Superior temporal gyrus (tissue), 1 donor: ENCODE results near the gene VAV2.

ENCODE experiments used
- DNase-seq: peaks from one replicate; pipeline ENCODE4 v3.0.0-alpha.2; 2016; ENCODE audit errors: extremely low spot score

The VAV2 gene

GRCh38 chr9:133891741-133892140, 100.4 kb downstream of the VAV2 start:
- no peak for DNase-seq

GRCh38 chr9:133890583-133890982, 101.5 kb downstream of the VAV2 start:
- DNase-seq, result no peak

GRCh38 chr9:133889584-133890301, 102.4 kb downstream of the VAV2 start:
- DNase-seq, result no peak

GRCh38 chr9:133888809-133889491, 103.2 kb downstream of the VAV2 start:
- DNase-seq, result no peak

- DNase-seq, result no peak
Observed at GRCh38 chr9:133888048-133888808, 103.9 kb downstream of the VAV2 start.

- no peak for DNase-seq
Observed at GRCh38 chr9:133887540-133888047, 104.5 kb downstream of the VAV2 start.

GRCh38 chr9:133886563-133887501, 105.3 kb downstream of the VAV2 start:
- DNase-seq, result no peak

GRCh38 chr9:133884907-133885744, 107.0 kb downstream of the VAV2 start:
- no peak for DNase-seq

GRCh38 chr9:133882849-133883755, 109.0 kb downstream of the VAV2 start:
- no peak for DNase-seq

- no peak for DNase-seq
Observed at GRCh38 chr9:133881671-133882381, 110.3 kb downstream of the VAV2 start.

GRCh38 chr9:133880851-133881661, 111.1 kb downstream of the VAV2 start:
- no peak for DNase-seq

- no peak for DNase-seq
Observed at GRCh38 chr9:133880136-133880535, 112.0 kb downstream of the VAV2 start.

- no peak for DNase-seq
Observed at GRCh38 chr9:133879615-133880014, 112.5 kb downstream of the VAV2 start.

- no peak for DNase-seq
Observed at GRCh38 chr9:133878402-133878801, 113.7 kb downstream of the VAV2 start.

GRCh38 chr9:133877967-133878366, 114.2 kb downstream of the VAV2 start:
- DNase-seq, result no peak

GRCh38 chr9:133877327-133877726, 114.8 kb downstream of the VAV2 start:
- no peak for DNase-seq

GRCh38 chr9:133876836-133877235, 115.3 kb downstream of the VAV2 start:
- no peak for DNase-seq

- DNase-seq, result no peak
Observed at GRCh38 chr9:133876144-133876543, 116.0 kb downstream of the VAV2 start.
